ENCODE measurements around the gene GET3. TPM values are rescaled to one million over a fixed set of nuclear protein-coding genes. Genes with fewer than 3 reads are reported as not detected.

Gene GET3
- polyA plus RNA-seq, 3 donors = 76.6 to 94.6 (median 82.7) TPM

DNA sequence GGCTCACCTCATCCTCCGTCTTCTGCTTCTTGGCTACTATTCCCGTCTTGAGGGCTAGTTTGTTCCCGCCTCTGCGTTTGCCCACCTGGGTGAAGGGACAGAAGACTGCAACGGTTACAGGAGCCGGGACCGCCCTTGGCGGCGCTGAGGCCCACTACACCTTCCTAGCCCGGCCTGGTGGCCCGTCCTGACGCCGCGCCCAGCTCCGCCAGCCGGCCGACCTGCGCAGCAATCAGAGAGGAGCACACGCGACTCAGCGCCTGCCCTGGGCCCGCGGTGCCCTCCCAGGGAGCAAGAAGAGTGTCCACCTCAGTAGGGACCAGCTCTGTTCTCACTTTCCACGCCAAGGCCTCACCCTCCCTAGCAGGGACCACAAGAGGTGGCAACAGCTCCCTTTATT lies 6.0 kb upstream of the GET3 start:
- DNase-seq (ENCODE audit: extremely low read depth in 1 of 11, low read depth in 9 of 11, low spot score in 4 of 11) = no peak

DNA sequence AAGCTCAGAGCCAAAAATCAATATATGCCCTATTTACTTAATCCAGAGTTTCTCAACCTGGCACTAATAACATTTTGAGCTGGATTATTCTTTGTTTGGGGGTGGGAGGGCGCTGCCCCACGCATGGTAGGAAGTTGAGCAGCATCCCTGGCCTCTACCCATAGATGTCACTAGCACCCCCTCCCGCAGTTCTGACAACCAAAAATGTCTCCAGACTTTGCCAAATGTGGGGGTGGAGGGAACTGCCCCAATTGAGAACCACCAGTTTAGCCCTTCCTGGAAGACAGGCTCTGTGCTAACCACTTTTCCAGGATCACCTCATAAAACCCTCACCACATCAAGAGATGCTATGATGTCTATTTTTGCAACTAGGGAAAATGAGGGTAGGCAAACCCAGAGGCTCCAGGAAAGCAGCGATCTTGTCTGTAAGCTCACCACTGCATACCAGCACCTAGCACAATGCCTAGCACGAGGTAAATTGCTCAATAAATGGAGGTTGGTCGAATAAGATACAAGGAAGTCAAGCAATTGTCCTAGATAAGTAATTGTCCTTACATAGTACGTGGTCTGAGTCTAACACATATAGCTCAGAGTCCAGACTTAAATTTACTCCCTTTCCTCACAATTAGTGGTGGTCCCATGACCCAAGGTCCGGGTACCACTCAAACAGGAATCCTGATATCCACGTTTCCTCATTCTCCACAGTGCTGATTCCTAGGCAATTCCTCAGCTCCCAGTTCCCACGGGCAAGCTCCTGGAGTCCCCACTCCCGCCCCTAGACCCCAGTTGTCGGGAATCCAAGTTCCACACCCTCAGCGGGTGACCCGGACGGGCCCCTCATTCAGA lies 3.7 kb upstream of the GET3 start:
- no peak for DNase-seq (ENCODE audit: extremely low read depth in 1 of 11, low read depth in 9 of 11, low spot score in 4 of 11)

DNA sequence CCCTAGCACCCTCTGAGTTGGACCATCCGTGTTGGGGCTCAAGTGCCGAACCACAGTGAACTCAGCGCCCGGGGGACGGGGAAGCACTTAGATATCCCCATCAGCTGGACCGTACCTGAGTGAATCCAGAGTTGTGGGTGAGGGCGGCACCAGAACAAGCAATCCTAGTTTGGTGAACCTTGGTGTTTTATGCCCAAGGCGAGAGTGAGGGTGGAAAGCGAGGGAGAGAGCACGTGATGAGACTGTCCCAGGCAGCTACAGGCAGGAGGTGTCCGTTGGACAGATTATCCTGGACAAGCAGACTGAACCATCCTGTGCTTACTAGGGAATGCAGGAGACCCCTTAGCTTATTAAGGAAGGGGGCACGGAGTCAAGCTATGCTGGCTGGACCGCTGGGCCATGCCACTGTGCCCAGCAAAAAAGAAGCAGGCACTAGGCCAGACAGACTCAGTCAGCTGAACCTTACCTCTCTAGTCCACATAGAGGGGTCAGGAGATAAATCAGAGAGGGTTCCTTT lies 596 bp downstream of the GET3 start:
- no peak for DNase-seq (ENCODE audit: extremely low read depth in 1 of 11, low read depth in 9 of 11, low spot score in 4 of 11)

DNA sequence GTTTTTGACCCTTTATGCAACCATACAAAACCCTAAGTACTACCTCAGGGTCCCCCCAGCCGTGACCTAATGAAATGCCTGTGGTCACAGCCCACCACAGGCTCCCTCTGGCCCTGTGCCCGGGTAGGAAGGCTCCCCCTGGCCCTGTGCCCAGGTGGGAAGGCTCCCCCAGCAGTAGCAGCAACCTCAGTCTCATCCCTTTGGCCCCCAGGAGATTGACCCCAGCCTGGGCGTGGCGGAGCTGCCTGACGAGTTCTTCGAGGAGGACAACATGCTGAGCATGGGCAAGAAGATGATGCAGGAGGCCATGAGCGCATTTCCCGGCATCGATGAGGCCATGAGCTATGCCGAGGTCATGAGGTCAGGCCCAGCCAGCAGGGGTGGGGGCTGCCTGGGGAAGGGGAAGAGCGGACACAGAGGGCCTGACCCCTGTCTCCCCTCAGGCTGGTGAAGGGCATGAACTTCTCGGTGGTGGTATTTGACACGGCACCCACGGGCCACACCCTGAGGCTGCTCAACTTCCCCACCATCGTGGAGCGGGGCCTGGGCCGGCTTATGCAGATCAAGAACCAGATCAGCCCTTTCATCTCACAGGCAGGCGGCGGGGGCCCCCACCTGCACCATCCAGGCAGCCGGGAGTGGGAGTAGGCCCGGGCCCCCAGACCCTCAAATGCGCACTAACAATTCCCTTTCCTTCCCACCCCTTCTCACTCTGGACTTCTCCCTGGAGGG lies 8.0 kb downstream of the GET3 start:
- no peak for DNase-seq (ENCODE audit: extremely low read depth in 1 of 11, low read depth in 9 of 11, low spot score in 4 of 11)

DNA sequence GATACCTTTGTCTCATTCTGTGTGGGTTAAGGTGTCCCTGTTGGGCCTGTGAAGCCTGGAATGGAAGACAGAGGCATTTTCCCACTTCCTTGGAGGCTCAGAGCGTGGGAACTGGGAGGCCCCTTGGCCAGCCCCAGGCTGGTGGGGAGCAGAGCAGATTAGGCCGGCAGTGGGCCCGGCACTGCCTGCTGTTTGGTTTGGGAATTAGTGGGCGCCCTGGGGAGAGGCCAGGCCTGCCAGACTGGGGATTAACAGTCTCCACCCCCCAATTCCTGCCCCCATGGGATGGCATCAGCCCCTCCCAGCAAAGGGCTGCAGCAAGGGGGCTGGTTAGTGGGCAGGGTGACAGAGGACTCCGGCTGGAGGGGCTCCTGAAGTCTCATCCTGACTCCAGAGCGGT lies 11.2 kb downstream of the GET3 start:
- DNase-seq (ENCODE audit: extremely low read depth in 1 of 11, low read depth in 9 of 11, low spot score in 4 of 11) = no peak

DNA sequence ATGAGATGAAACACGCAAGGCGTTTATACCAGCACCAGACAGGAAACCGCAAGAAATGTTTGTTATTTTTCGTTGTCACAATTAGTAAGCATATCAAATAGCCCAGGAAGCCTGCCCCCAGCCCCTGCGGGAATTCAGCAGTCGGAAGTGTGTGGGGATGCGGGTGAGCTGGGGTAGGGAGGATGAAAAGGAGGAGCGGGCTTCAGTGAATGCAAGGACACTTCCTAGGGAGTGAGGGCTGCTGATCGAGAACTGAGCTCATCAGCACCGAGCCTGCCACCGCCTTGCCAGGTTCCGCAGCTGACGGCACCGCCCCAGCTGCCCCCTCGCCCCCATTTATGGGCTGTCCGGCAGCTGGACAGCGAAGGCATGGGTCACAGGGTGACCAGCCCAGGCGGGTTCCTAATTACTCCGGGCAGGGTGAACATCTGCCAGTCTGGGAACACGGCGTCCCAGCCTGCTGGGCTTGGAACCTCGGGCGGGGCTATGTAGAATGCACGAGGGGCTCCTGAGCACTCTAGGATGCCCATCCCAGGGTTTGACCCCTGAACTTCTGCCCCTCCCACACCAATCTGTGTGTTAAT lies 12.7 kb downstream of the GET3 start:
- no peak for DNase-seq (ENCODE audit: extremely low read depth in 1 of 11, low read depth in 9 of 11, low spot score in 4 of 11)

DNA sequence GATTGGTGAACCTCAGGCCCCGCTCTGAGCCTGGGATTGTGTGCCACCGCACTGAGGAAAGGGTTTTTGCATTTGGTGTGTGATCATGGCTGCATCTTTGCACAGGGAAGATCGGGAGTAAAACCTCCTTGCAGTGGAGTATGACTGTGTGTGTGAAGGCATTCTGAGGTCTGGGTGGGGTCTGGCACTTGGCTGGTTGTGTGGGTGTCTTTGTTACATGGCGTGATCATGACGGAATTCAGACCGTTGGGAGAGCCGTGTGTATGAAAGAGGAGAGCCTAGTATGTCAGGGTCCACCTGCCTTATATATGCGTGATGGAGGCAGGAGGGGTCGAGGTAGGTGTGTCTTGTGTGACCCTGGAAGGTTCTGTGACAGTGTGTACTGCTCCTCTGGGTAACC lies 13.6 kb downstream of the GET3 start:
- no peak for DNase-seq (ENCODE audit: extremely low read depth in 1 of 11, low read depth in 9 of 11, low spot score in 4 of 11)

DNA sequence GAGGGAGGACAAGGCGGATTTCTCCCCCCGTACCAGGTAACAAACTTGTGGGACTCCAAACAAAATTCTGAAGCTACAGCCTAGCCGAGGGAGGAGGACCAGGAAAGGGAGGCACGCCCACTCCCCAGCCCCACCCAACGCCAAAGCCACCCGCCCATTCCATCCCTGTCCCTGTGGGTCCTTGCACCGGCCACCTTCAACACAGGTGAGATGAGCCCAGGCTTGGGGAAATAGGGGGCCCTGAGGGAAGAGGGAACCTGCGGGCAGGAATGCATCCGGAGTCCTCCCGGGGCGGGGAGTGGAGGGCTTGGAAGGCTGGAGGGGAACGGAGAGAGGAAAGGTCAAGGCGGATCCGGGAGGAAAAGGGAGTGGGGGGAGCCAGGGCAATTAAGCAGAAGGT lies 14.3 kb downstream of the GET3 start, which contains the start of gene BEST2:
BEST2 (plus strand) TSS at position 157 of the 400 bp plus-strand sequence. CDS start 802 bp downstream, outside the sequence.
- no peak for DNase-seq (ENCODE audit: extremely low read depth in 1 of 11, low read depth in 9 of 11, low spot score in 4 of 11)

DNA sequence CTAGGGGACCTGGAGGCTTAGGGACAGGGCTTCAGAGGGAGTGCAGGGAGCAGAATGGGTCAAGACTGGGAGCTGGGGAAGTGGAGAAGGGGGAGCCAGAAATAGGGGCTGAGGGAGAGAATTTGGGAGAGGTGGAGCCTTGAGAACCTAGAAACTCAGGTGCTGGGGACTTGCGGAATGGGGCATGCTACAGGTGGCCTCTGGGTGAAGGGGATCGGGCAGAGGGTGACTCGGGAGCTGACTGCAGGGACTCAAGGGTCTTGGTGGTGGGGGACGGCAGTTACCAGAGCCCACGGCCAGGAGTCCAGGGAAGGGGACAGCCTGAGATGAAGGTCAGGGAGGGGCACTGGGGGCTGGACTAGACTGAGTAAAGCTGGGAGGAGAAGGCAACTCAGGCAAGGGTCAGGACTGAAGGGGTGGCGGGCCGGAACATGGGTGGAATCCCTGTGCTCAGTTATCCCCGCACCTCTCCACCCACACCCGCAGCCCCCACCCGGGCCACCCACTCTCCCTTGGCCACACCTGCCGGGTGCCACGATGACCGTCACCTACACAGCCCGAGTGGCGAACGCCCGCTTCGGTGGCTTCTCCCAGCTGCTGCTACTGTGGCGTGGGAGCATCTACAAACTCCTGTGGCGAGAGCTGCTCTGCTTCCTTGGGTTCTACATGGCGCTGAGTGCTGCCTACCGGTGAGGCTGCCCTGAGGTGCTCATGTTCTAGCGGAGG lies 14.9 kb downstream of the GET3 start:
- DNase-seq (ENCODE audit: extremely low read depth in 1 of 11, low read depth in 9 of 11, low spot score in 4 of 11) = no peak

DNA sequence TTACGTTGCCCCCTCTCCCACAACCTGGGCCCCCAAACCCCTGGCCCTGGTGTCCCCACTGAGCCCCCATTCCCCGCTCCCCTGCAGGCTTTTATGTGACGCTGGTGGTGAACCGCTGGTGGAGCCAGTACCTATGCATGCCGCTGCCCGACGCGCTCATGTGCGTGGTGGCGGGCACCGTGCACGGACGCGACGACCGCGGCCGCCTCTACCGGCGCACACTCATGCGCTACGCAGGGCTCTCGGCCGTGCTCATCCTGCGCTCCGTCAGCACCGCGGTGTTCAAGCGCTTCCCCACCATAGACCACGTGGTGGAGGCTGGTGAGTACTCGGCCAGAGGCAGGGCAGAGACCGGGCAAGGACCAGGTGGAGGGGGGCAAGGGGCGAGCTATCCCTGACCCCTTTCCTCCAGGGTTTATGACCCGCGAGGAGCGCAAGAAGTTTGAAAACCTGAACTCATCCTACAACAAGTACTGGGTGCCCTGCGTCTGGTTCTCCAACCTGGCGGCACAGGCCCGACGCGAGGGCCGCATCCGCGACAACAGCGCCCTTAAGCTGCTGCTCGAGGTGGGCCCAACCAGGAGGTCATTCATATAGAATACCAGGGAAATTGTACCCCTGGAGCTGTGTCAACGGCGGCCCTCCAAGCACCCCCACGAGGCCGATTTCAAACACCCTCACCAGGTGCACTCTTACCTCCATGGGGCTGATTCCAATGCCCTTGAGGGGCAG lies 17.3 kb downstream of the GET3 start:
- DNase-seq (ENCODE audit: extremely low read depth in 1 of 11, low read depth in 9 of 11, low spot score in 4 of 11) = no peak

DNA sequence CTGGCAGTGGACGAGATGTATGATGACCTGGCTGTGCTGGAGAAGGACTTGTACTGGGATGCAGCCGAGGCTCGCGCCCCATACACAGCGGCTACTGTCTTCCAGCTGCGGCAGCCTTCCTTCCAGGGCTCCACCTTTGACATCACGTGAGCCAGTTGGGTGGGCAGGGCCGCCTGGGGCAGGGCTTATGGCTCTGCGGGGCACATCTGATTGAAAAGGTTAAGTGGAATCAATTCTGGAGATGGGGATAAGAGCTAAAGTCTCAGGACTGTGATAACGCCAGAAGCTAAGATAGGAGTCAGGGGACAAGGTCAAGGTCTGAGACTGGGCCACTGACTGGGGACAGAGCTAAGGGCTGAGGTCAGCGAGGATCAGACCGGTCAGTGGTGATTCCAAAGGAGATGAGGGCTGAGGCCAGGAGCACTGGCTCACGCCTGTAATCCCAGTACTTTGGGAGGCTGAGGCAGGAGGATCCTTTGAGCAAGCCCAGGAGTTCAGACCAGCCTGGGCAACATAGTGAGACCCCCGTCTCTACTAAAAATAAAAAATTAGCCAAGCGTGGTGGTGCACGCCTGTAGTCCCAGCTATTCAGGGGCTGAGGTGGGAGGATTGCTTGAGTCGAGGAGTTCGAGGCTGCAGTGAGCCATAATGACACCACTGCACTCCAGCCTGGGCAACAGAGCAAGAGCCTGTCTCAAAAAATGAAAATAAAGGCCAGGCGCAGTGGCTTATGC lies 19.0 kb downstream of the GET3 start:
- DNase-seq (ENCODE audit: extremely low read depth in 1 of 11, low read depth in 9 of 11, low spot score in 4 of 11) = no peak

DNA sequence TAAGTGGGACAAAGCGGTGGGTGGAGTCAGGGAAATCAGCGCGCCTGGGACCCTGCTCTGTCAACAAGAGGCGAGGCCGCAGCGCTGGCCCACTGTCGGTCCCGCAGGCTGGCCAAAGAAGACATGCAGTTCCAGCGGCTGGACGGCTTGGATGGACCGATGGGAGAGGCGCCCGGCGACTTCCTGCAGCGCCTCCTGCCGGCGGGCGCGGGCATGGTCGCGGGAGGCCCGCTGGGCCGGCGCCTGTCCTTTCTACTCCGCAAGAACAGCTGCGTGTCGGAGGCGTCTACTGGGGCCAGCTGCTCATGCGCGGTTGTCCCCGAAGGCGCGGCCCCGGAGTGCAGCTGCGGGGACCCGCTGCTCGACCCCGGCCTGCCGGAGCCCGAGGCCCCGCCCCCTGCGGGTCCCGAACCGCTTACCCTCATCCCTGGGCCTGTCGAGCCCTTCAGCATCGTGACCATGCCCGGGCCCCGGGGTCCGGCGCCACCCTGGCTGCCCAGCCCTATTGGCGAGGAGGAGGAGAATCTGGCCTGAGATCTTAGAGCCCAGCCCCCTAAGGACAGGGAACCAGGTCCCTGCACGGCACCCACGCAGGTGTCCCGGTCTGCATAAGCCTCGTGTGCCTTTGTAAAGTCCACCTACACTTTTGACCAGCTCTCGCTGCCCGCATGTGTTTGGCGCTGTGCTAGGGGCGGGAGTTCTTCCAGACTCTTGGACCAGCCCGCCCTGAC lies 20.4 kb downstream of the GET3 start:
- peak in 6 of 11 donors; percentile 37 to 70 (median 60) for DNase-seq (ENCODE audit: extremely low read depth in 1 of 11, low read depth in 9 of 11, low spot score in 4 of 11)

DNA sequence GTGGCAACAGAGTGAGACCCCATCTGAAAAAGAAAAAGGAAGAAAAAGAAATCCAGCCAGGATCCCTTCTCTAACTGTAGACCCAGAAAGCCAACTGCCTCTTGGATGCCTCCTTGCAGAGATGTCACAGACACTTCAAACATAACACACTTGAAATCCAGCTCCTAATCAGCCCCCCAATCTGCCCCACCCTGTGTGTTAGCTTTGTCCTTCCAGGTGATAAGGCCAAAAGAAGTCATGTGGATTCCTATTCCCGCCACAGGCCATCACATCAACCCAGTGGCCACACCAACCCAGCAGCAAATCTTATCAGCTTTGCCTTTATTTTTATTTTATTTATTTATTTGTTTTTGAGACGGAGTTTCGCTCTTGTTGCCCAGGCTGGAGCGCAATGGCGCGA lies 22.4 kb downstream of the GET3 start:
- DNase-seq (ENCODE audit: extremely low read depth in 1 of 11, low read depth in 9 of 11, low spot score in 4 of 11) = no peak

DNA sequence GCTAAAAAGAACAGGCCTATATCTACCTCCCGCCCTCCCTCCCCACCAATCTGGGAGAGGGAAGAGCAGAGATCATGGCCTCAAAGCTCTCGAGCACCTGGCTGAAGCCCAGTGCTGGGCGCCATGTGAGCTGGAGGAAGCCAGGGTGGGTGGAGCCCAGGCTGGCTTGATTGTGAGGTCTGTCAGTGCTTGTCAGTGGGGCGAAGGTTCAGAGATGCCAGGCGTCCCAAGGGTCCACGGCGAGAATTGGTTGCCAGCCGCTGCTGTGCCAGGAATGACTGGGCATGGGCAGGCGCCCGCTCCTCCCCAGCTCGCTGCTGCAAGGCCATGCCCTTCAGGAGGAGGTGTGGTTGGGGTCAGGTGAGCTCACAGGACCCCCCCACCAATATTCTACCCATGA lies 25.8 kb downstream of the GET3 start:
- DNase-seq (ENCODE audit: extremely low read depth in 1 of 11, low read depth in 9 of 11, low spot score in 4 of 11) = no peak

DNA sequence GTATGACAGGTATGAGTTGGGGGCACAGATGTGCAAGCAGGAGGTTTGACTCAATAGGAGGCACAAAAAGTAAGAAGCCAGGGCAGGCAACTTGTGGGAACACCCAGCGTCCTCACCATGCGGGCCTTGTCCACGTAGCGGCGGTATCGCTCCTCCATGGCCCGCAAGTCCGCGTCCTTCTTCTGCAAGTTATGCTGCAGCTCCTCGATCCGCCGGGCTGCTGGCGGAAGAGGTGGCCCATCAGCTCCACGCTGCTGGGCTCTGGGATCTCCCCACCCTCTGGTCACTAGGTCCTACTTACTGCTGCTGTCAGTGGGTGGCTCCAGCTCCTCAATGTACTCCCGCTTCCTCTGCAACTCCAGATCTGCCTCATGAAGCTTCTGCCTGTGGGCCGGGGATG lies 27.4 kb downstream of the GET3 start:
- no peak for DNase-seq (ENCODE audit: extremely low read depth in 1 of 11, low read depth in 9 of 11, low spot score in 4 of 11)

DNA sequence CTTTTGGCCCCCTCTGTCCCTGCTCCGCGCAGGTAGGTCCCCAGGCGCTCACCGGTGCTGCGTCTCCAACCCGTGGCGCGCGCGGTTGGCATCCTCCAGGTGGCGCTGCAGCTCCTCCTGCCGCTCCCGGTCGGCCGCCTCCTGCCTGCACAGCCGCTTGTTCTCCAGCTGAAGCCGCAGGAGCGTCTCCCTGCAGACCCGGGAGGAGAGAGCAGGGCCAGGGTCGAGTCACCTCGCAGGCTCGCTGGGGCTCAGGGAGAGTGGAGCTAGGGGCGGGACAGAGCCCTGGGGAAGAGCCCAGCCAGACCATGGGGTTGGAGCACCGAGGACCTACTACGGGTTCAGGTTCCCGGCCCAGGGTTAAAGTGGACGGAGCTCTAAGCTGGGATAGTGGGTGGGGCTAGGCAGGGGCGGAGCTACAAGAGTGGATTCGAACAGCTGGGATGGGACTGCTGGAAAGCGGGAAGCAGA lies 28.8 kb downstream of the GET3 start:
- peak in 2 of 11 donors; percentile 72 to 79 for DNase-seq (ENCODE audit: extremely low read depth in 1 of 11, low read depth in 9 of 11, low spot score in 4 of 11)

DNA sequence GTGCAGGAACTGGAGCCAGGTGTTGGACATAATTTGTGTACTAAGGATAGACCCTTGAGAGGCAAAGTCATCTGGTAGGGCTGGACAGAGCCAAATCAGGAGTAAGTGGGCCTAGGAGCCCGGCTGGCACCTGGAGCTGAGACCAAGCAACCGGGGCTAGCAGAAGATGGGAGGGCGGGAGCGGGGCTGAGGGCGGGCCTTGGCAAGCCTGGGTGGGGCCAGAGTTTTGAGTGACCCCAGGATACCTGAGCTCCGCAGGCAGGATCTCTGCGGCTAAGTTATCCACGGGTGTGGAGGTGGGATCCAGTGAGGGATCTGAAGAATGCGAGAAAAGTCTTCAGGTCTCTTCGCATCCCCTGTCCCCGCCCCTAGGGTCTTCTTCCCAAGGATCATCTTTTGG lies 29.9 kb downstream of the GET3 start:
- DNase-seq (ENCODE audit: extremely low read depth in 1 of 11, low read depth in 9 of 11, low spot score in 4 of 11) = no peak

All from renal cortex interstitium (tissue), 11 donors.